Fibroblast of mammary gland (primary cell): Measurements from ENCODE around the gene DYNLT2.
"Not testable (repeated sequence)": the region's sequence is repeated elsewhere in the genome, so short reads cannot be mapped to it uniquely, and the experiment has no call there.

ENCODE experiments used
- DNase-seq: peaks from one replicate; pipeline ENCODE4 v3.0.0-alpha.2; 2010; ENCODE audit warnings: low read depth
- H3K4me3 ChIP-seq: 2 replicates; pipeline ENCODE4 v1.5.1; 2011; ENCODE audit warnings: low read depth, mild to moderate bottlenecking, low read length, moderate library complexity; ENCODE audit not compliant: control insufficient read depth
- CTCF ChIP-seq: conservative IDR thresholded peaks from 2 replicates; pipeline ENCODE4 v1.5.1; 2011; ENCODE audit warnings: low read depth, low read length, inconsistent platforms; ENCODE audit not compliant: control insufficient read depth, insufficient read depth

The DYNLT2 gene

DNA sequence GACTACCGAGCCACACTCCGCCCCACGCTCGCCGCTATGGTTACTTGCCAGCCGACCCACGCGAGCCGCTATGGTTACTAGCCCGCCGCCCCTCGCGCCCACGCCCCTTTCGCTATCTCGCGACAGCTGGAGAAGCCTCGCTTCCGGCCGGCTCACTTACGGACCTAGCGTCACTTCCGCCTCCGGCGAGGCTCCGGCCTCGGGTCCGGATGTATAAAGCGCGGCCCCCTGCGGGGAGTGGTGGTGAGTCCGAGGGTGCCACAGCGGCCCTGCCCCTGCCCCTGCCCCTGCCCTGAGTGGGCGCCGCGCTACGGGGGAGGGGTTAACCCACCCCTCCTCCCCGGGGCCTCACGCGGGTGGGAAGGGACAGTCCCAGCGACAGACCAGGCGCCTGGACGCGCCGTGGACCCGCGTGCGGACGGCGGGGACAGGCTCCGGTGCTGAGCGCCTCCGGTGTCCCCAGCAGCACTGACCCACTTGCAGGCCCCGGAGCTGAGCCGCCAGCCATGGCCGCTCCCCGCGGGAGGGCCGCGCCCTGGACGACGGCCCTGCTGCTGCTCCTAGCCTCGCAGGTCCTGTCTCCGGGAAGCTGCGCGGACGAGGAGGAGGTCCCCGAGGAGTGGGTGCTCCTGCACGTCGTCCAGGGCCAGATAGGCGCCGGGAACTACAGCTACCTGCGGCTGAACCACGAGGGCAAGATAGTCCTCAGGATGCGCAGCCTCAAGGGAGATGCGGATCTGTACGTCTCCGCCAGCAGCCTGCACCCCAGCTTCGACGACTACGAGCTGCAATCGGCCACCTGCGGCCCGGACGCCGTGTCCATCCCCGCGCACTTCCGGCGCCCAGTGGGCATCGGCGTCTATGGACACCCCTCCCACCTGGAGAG lies 49.2 kb downstream of the DYNLT2 start, which contains the start of the genes C6orf120 and WDR27:
C6orf120 (plus strand) TSS at position 173 of the 886 bp plus-strand sequence; CDS start at position 507, 334 bp downstream.
WDR27 (minus strand) TSS at position 76 of the 886 bp plus-strand sequence. CDS start 13,024 bp downstream, outside the sequence.
- peak; percentile 93 for DNase-seq
- TF ChIP-seq CTCF = no peak

DNA sequence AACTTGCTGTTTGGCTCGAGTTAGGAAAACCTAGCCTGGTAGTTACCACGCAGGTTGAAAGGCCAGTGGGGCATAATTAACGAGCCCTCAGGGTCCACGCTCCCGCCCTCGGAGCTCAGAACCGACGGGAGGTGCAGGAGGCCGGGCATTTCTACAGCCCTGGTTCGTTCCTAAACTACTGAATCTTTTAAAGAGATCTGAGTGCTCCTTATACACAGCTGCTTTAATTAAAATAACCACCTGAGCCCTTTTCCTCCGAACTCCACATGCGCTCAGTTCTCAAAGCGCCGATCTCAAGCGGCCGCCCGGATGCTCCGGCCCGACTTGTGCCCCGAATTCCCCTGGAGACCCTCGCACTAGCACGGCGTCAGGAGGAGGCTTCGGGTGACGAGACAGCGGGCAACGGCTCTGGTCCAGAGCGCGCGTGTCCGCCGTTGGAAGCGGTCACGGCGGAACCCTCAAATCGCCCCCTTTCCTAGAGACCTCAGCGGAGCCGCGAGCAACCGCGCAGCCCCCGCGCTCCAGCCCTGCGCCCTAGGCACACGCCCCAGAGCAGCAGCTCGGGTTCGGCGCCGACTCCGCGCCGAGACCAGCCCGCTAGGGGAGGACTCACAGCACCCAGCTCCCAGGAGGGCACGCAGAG lies 49.9 kb downstream of the DYNLT2 start:
- no peak for DNase-seq
- TF ChIP-seq CTCF = no peak
- H3K4me3 ChIP-seq = peak overlapping the region; percentile 77

More for the DNA sequence above, 49.2 kb downstream of the DYNLT2 start, which contains the start of the genes C6orf120 and WDR27:
- H3K4me3 ChIP-seq = peak within 1 kb of the TSS; percentile 77

DNA sequence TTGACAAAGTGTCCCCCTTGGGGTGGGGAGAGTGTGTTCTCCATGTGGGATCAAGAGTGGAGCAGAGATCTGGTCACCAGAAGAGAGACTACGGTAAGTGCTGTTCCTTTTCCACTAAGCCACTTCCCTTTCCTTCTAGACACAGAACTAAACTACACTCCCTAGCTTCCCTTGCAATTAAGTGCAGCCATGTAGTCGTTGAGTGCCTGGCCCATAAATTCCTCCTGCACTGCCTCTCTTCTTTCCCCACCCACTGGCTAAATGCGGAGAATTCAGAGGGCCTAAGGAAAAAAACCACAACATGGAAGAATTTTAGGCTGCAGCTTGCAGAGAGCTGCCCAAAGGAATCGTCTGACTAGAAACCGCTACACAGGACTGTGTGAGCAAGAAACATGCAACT lies 51.1 kb downstream of the DYNLT2 start:
- peak overlapping the region; percentile 77 for H3K4me3 ChIP-seq
- peak; percentile 22 for DNase-seq
- TF ChIP-seq CTCF = no peak

DNA sequence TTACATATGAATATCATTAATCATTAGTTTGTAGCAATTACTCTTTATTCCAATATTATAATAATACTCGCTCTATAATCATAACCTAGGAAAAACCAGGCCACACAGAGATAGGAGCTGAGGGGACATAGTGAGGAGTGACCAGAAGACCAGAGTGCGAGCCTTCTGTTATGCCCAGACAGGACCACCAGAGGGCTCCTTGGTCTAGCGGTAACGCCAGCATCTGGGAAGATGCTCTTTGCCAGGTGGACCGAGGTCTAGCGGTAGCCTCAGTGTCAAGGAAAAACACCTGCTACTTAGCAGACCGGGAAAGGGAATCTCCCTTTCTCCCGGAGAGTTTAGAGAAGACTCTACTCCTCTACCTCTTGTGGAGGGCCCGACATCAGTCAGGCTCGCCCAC lies 54.3 kb downstream of the DYNLT2 start:
- H3K4me3 ChIP-seq, DNase-seq: not testable (repeated sequence)
- TF ChIP-seq CTCF = peak; percentile 52

- no peak overlapping the region for H3K4me3 ChIP-seq
- no peak for DNase-seq
- TF ChIP-seq CTCF = no peak
These were observed 56.2 kb downstream of the DYNLT2 start for GRCh38 chr6:169695131-169695530.

DNA sequence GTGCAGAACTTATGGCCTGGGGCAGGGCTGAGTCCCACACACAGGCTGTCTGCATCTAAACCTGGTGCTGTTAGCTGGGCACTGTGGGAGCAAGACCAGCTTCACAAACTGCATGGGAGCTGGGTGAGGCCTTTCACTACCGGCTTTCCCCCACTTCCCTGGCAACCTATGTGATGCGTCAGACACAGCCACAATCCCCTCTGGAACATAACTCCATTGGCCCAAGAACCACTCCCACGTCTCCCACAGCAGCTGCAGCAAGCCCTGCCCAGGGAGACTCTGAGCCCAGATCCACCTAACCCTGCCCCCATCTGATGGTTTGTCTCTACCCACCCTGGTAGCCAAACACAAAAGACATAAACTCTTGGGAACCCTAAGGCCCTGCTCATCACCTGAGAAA lies 58.9 kb downstream of the DYNLT2 start:
- H3K4me3 ChIP-seq = no peak overlapping the region
- DNase-seq = peak; percentile 75
- no peak for TF ChIP-seq CTCF
